Gastrocnemius medialis (tissue), 4 donors: ENCODE results near the gene TMEM171. TPM values are rescaled to one million over a fixed set of nuclear protein-coding genes. Genes with fewer than 3 reads are reported as not detected.

Source experiments
- ATAC-seq, 2 donors: fragments of 150-250 bp; one replicate each; pipeline ENCODE4 v1.9.1; 2016
- DNase-seq, 2 donors: peaks; one replicate each; pipeline ENCODE4 v3.0.0-alpha.2; 2019
- H3K27ac ChIP-seq, 4 donors: fragments of 200-600 bp; sonication (generic); 1 replicate in 1 of 4; 2 replicates in 3 of 4; pipeline ENCODE4 v1.5.1; 2016 to 2018; ENCODE audit warnings: mild to moderate bottlenecking in 2 of 4, moderate library complexity in 1 of 4
- H3K27me3 ChIP-seq, 3 donors: fragments of 200-600 bp; sonication (generic) in 2 of 3; 1 replicate in 1 of 3; 2 replicates in 2 of 3; pipeline versions ENCODE4 v1.5.1 to v1.6.0; 2016 to 2019; ENCODE audit warnings: mild to moderate bottlenecking in 1 of 3, moderate library complexity in 1 of 3
- H3K36me3 ChIP-seq, 2 donors: fragments of 200-600 bp; sonication (generic) in 1 of 2; one replicate each; pipeline ENCODE4 v1.5.1; 2017 to 2018
- H3K4me1 ChIP-seq, 2 donors: fragments of 200-600 bp; sonication (generic) in 1 of 2; one replicate each; pipeline ENCODE4 v1.5.1; 2016 to 2017; ENCODE audit warnings: mild to moderate bottlenecking in 2 of 2
- H3K4me3 ChIP-seq, 4 donors: fragments of 200-600 bp; sonication (generic) in 3 of 4; 1 replicate in 1 of 4; 2 replicates in 3 of 4; pipeline ENCODE4 v1.5.1; 2016 to 2019; ENCODE audit warnings: mild to moderate bottlenecking in 2 of 4
- H3K9me3 ChIP-seq, 3 donors: fragments of 200-600 bp; sonication (generic) in 2 of 3; 1 replicate in 1 of 3; 2 replicates in 2 of 3; pipeline ENCODE4 v1.5.1; 2016 to 2019
- POLR2A ChIP-seq, 2 donors: fragments of 450-650 bp; IDR thresholded peaks; one replicate each; pipeline ENCODE4 v1.6.1; 2017; ENCODE audit warnings: antibody characterized with exemption in 2 of 2, mild to moderate bottlenecking in 2 of 2, moderate library complexity in 2 of 2
- in situ Hi-C, 4 donors: fragments of 200-750 bp; cut with MboI; loops; one replicate each; pipeline versions ENCODE4 v1.15.0 to v1.8.0; 2017; ENCODE audit warnings: low sequenced_read_pairs in 4 of 4
- intact Hi-C: fragments of 100-400 bp; cut with DNase I; formaldehyde crosslinking; loops from one replicate; pipeline ENCODE4 v1.15.1; 2023; ENCODE audit warnings: low total_unique reads
- total RNA-seq, 4 donors: library from RNA; depleted of rRNA; stranded (reverse); fragments of >200 nt; gene quantifications; one replicate each; pipeline versions ENCODE4 v1.1.0 to v1.2.3, GENCODE V29; 2016
- TF ChIP-seq, protein P1 (sequence below), 5 experiments: fragments of 450-650 bp in 3 of 5; fragments of 200-600 bp in 2 of 5; sonication (generic) in 2 of 5; IDR thresholded peaks in 4 of 5; conservative IDR thresholded peaks in 1 of 5; 1 replicate in 4 of 5; 2 replicates in 1 of 5; pipeline ENCODE4 v1.5.1; 2016 to 2019; ENCODE audit warnings: antibody characterized with exemption in 5 of 5, mild to moderate bottlenecking in 3 of 5, moderate library complexity in 3 of 5

The TMEM171 gene
- total RNA-seq, 4 donors from 2014 or later, result 0.27 to 0.97 TPM; not detected in 2

DNA sequence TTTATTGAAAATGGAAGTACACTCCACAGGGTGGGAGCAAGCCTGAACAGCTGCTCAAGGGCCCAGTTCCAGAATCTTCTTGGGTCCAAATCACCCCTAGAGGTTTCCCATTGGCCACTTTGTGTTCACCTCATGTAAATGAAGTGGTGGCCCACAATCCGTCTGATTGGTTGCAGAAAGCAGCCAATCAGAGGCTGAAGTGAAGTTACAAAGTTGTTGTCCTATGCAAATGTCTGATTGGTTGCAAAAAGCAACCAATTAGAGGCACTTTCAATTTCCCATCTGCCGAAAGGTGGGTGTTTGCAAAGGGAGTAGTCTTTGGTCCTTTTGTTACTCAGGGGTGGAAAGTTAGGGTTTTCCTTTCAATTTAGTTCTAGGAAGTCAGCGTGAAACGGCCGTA, 8.8 kb downstream of the TMEM171 start:
- H3K27ac ChIP-seq, result no peak overlapping the region
- no peaks in the 10 kb centered on the region for H3K36me3 ChIP-seq
- H3K27me3 ChIP-seq, result no peaks in the 10 kb centered on the region
- H3K9me3 ChIP-seq, result no peaks in the 10 kb centered on the region
- no peaks in the 10 kb centered on the region for H3K4me1 ChIP-seq
- in situ Hi-C loops, result no loop called here
- DNase-seq (no peak), ATAC-seq (no peak)
- no peak for TF ChIP-seq POLR2A (IDR thresholded peaks at IDR 0.05)
- TF ChIP-seq, protein P1, sequence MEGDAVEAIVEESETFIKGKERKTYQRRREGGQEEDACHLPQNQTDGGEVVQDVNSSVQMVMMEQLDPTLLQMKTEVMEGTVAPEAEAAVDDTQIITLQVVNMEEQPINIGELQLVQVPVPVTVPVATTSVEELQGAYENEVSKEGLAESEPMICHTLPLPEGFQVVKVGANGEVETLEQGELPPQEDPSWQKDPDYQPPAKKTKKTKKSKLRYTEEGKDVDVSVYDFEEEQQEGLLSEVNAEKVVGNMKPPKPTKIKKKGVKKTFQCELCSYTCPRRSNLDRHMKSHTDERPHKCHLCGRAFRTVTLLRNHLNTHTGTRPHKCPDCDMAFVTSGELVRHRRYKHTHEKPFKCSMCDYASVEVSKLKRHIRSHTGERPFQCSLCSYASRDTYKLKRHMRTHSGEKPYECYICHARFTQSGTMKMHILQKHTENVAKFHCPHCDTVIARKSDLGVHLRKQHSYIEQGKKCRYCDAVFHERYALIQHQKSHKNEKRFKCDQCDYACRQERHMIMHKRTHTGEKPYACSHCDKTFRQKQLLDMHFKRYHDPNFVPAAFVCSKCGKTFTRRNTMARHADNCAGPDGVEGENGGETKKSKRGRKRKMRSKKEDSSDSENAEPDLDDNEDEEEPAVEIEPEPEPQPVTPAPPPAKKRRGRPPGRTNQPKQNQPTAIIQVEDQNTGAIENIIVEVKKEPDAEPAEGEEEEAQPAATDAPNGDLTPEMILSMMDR (IDR thresholded peaks at IDR 0.05 in 4 of 5, conservative IDR thresholded peaks at IDR 0.05 in 1 of 5), result no peak
- intact Hi-C loops, result no loop called here
- no peak overlapping the region for H3K4me3 ChIP-seq

DNA sequence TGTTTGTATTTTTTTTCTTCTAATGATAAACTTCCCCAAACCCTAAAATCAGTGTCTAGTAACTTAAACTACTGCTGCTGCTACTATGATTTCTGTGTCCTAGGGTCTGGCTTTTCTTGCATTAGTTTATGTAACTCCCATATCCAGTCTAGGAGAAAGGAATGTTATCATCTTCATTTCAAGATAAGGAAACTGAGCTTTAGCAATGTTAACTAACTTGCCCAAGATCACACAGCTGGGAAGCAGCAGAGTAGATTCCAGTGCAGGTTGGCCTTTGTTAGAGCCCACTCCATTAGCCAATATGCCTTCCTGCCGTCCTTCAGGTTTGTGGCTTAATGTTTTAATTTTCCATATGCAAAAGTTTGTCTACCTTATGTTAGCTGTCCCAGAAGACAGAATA, 10.4 kb downstream of the TMEM171 start:
- Histone ChIP-seq H3K27ac (no peak overlapping the region), H3K9me3 (no peaks in the 10 kb centered on the region), H3K36me3 (no peaks in the 10 kb centered on the region), H3K4me1 (no peaks in the 10 kb centered on the region), H3K27me3 (peaks cover 0 to 4% (median 0%) of the 10 kb centered on the region in 3 donors), H3K4me3 (no peak overlapping the region)
- DNase-seq (no peak), ATAC-seq (no peak)
- in situ Hi-C loops, result no loop called here
- no peak for TF ChIP-seq POLR2A (IDR thresholded peaks at IDR 0.05)
- TF ChIP-seq, protein P1 (IDR thresholded peaks at IDR 0.05 in 4 of 5, conservative IDR thresholded peaks at IDR 0.05 in 1 of 5), result no peak
- intact Hi-C loops, result no loop called here

DNA sequence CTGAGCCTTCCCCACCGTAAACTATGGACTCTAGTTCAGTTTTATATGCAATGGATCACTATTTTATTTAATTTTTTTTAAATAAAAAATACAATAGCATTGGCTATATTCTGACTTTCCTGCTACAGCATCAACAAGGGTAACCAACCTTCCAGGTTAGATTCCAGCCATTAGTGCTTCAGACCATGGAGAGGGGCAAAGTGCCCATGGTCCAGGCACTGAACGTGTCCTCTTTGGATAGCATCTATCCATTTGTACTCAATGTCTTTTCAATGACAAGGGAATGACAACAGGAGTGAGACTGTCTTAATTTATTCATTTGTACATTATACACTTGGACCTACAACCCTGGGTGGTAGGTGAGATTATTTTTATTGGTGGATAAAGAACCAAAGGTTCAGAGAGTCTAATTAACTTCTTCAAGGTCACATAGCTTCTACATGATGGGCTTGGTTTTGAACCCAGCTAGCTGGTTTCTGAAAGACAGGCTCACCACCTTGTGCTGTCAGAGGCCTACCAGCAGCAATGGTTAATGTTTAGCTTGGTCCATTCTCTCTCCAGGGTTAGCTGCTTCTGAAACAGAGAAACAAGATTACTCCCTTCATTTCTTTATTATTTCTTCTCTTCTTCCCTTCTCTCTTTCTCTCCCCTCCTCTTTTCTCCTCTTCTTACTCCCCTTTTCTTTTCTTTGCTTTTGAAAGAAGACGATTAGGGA, 11.5 kb downstream of the TMEM171 start:
- no peak for ATAC-seq
- Histone ChIP-seq H3K9me3 (no peaks in the 10 kb centered on the region), H3K27ac (no peak overlapping the region), H3K4me1 (no peaks in the 10 kb centered on the region), H3K36me3 (no peaks in the 10 kb centered on the region), H3K4me3 (no peak overlapping the region), H3K27me3 (peaks cover 0 to 4% (median 4%) of the 10 kb centered on the region in 3 donors)
- in situ Hi-C loops, result no loop called here
- TF ChIP-seq POLR2A (IDR thresholded peaks at IDR 0.05), result no peak
- TF ChIP-seq, protein P1 (IDR thresholded peaks at IDR 0.05 in 4 of 5, conservative IDR thresholded peaks at IDR 0.05 in 1 of 5), result no peak
- intact Hi-C loops, result no loop called here
- no peak for DNase-seq

DNA sequence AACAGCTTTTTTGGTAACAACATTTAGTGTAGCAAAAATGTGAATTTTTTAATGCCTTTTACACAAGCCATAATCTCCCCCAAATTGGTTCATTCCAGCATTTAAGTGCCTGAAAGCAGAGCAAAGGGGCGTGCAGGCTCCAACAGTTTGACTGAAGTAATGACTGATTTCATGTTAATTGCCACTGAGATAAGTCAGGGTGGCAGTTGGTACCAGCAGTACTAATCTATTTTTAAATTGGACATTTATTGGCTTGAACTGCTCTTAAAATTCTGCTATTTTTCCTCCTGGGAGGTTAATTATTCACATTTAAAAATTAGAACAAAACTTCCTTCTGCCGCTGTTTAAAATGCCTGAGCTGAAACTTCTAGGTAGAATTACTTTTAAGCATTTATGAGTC, 12.4 kb downstream of the TMEM171 start:
- intact Hi-C loops, result no loop called here
- no peak for ATAC-seq

More for the DNA sequence above, 12.4 kb downstream of the TMEM171 start:
- H3K27ac ChIP-seq, result no peak overlapping the region
- H3K36me3 ChIP-seq, result no peaks in the 10 kb centered on the region
- no peak for DNase-seq
- H3K4me3 ChIP-seq, result no peak overlapping the region
- TF ChIP-seq, protein P1 (IDR thresholded peaks at IDR 0.05 in 4 of 5, conservative IDR thresholded peaks at IDR 0.05 in 1 of 5), result no peak
- TF ChIP-seq POLR2A (IDR thresholded peaks at IDR 0.05), result no peak
- no peaks in the 10 kb centered on the region for H3K4me1 ChIP-seq
- in situ Hi-C loops, result no loop called here
- no peaks in the 10 kb centered on the region for H3K9me3 ChIP-seq
- H3K27me3 ChIP-seq, result peaks cover 0 to 4% (median 4%) of the 10 kb centered on the region in 3 donors
